Measurements from ENCODE around the gene ACTMAP.

DNA sequence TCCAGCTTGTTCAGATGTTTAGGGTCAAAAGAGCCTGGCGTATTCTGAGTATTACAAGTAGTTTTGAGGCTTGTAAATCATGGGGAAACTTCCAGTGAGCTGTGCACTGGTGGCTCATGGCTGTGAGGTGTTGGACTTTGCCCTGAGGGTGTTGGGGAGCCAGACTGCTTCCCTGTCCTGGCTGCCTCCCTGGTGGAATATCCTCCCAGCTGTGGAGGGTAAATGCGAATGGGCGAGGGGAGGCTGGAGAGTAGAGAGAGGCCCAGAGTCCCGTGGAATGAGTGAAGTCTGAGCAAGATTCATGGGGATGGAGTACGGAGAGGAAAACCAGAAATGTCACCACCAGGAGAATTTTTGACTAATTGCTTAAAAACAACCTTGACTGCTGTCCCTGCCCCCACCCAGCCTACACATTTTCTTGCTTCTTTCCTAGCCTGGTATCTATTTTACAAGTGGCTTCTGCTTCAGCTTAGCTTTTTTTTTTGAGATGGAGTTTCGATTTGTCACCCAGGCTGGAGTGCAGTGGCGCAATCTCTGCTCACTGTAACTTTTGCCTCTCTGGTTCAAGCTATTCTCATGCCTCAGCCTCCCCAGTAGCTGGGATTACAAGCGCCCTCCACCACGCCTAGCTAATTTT, 4.5 kb upstream of the ACTMAP start:
- TF ChIP-seq, protein P1, sequence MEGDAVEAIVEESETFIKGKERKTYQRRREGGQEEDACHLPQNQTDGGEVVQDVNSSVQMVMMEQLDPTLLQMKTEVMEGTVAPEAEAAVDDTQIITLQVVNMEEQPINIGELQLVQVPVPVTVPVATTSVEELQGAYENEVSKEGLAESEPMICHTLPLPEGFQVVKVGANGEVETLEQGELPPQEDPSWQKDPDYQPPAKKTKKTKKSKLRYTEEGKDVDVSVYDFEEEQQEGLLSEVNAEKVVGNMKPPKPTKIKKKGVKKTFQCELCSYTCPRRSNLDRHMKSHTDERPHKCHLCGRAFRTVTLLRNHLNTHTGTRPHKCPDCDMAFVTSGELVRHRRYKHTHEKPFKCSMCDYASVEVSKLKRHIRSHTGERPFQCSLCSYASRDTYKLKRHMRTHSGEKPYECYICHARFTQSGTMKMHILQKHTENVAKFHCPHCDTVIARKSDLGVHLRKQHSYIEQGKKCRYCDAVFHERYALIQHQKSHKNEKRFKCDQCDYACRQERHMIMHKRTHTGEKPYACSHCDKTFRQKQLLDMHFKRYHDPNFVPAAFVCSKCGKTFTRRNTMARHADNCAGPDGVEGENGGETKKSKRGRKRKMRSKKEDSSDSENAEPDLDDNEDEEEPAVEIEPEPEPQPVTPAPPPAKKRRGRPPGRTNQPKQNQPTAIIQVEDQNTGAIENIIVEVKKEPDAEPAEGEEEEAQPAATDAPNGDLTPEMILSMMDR (conservative IDR thresholded peaks at IDR 0.05; ENCODE audit: low read length) = no peak
- no peak for TF ChIP-seq EZH2phosphoT487 (IDR thresholded peaks at IDR 0.05; ENCODE audit: borderline replicate concordance)

Data from Loucy (cell line).